Measurements from ENCODE around the gene FNDC3B.
"Not testable (repeated sequence)": the region's sequence is repeated elsewhere in the genome, so short reads cannot be mapped to it uniquely, and the experiment has no call there.

Gene FNDC3B

GRCh38 chr3:172222478-172223071 lies 183.2 kb downstream of the FNDC3B start:
- DNase-seq: no peak

DNA sequence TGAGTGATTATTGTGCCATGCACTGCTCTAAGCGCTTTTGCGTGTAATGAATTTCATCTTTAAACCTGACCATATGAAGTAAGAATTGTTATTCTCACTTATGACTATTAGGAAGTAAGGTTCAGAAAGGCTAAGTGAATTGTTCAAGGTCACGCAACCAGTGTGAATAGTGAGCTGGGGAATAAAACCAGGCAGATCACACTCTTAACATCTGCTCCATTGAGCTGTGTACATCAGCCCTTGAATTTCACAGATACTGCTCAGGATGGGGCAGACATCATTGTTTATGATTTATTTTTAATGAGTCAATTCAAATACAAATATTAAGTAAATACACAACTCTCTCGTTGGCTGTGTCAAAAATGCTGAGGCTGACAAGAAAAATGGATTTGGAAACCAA lies 184.5 kb downstream of the FNDC3B start:
- DNase-seq: no peak

DNA sequence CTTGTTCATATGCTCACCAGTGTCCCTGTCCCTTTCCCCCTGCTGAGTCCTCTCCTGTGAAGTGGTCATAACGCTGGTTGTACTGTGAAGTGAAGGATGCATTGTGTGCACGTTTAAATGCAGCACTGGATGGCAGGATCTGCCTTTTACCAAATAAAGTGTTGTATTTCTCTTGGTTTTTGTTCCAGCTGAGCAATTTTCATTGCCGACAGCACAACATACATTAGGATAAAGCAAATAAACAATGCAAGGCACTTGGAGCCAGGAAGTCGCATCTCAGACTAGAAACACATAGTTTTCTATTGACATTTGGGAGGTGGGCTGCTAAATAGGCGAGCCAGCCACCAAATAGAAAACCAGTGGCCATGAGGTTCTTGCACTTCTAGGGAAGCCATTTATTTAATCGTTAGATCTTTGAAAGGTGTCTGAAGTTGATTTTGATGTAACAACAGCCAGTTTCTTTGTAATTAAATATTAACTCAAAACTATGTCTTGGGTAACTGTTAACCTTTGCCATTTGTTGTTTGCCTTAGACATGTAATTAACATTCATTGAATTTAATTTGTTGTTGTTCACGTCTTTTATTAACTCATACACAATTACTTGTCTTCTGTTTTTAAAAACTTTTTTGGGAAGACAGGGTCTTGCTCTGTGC lies 185.3 kb downstream of the FNDC3B start:
- no peak for DNase-seq

GRCh38 chr3:172225215-172225707 lies 185.9 kb downstream of the FNDC3B start:
- no peak for DNase-seq

GRCh38 chr3:172226831-172227230 lies 187.5 kb downstream of the FNDC3B start:
- no peak for DNase-seq

DNA sequence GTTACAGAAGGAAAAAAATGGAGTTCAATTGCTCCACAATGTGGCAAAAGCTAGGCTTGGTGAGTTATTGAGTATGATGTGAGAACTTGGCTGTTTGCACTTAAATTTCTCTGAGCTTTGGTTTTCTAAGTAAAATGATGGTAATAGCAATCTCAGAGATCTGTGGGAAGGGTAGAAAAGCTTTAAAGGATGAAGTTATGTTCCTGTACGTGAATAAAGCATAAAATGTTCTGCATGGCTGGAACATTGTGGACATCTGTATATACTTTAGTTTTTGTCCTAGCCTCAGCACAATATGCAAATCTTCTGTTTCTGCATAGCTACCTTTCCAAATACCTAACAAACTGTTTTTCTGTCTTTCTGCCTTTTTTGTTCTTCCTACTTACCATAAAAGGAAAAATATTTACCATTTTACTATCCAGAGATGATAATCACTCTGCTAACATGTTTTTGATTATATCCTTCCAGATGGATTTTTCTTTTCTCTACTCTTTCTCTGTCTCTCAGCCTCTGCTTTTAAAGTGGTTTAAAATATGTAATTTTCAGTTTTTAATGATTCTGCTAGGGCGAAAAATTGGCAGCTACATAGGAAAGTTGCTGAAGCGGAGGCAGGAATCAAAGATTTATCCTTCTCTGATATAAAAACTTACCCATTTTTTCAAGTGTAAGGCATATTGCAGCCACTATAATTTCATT lies 188.1 kb downstream of the FNDC3B start:
- DNase-seq: no peak

GRCh38 chr3:172228036-172228415 lies 188.6 kb downstream of the FNDC3B start:
- no peak for DNase-seq

DNA sequence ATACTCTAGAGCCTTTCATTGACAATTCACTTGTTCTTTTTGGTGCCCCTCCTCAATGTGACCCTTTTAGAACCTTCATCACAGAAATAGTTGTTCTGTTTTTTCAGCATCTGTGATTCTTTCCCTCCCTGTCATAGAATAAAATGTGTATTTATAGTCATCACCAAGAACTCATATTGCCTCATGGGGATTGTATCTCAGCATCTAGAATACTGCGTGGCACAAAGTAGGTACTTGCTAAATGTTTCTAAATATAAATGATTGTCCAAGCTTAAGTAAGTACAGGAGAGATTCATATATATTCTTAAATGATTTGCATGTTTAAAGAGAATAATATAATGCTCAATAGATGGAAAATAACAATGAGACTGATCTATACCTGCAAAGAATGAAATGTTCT lies 190.1 kb downstream of the FNDC3B start:
- no peak for DNase-seq

- DNase-seq: no peak
Measured at GRCh38 chr3:172231318-172231901, 192.0 kb downstream of the FNDC3B start.

GRCh38 chr3:172232579-172233212 lies 193.3 kb downstream of the FNDC3B start:
- DNase-seq: no peak

- no peak for DNase-seq
Measured at GRCh38 chr3:172233474-172234277, 194.3 kb downstream of the FNDC3B start.

DNA sequence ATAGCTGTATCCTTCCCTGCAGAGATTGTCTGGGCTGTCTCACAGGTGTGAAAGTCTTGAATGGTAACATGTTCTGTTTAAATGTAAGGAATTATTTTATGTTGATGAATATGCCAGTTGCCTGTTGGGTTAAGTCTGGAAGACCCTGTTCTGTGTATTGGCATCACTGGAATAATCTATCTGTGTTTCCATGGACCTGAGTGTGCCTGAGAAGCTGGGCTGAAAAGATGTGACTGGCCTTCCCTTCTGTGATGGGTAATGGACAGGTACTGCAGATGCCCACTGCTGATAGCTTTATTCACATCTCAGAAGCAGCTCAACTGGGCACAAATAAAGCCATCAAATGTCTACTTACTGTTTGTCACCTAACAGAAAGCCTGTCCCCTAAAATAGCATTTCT lies 196.3 kb downstream of the FNDC3B start:
- DNase-seq: no peak

GRCh38 chr3:172236771-172237742 lies 197.7 kb downstream of the FNDC3B start:
- no peak for DNase-seq

DNA sequence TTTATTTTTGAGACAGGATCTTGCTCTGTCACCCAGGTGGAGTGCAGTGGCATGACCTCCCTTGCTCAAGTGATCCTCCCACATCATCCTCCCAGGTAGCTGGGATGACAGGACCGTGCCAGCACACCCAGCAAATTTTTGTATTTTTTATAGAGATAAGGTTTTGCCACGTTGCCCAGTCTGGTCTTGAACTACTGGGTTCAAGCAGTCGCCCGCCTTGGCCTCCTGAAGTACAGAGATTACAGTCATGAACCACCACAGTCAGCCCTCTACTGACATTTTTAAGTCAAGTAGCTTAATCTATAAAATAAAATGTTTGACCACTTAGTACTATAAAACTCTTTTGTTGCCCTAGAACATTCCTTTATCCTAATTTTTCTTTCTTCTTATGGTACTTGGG lies 198.8 kb downstream of the FNDC3B start:
- DNase-seq: no peak

- no peak for DNase-seq
Measured at GRCh38 chr3:172239218-172239790, 199.9 kb downstream of the FNDC3B start.

DNA sequence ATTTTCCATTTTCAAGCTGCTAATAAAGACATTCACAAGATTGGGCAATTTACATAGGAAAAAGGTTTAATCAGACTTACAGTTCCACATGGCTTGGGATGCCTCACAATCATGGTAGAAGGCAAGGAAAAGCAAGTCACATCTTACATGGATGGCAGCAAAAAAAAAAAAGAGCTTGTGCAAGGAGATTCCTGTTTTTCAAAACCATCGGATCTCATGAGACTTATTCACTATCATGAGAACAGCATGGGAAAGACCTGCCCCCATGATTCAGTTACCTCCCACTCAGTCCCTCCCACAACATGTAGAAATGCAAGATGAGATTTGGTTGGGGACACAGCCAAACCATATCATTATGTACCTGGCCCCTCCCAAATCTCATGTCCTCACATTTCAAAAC lies 202.0 kb downstream of the FNDC3B start:
- no peak for DNase-seq

DNA sequence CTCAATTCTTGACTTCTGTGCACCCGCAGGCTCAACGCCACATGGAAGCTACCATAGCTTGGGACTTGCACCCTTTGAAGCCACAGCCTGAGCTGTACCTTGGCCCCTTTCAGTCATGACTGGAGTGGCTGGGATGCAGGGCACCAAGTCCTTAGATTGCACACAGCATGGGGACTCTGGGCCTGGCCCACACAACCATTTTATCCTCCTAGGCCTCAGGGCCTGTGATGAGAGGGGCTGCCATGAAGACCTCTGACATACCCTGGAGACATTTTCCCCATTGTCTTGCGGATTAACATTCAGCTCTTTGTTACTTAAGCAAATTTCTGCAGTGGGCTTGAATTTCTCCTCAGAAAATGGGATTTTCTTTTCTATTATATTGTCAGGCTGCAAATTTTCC lies 203.1 kb downstream of the FNDC3B start:
- DNase-seq: not testable (repeated sequence)

GRCh38 chr3:172243376-172243775 lies 204.0 kb downstream of the FNDC3B start:
- not testable (repeated sequence) for DNase-seq

DNA sequence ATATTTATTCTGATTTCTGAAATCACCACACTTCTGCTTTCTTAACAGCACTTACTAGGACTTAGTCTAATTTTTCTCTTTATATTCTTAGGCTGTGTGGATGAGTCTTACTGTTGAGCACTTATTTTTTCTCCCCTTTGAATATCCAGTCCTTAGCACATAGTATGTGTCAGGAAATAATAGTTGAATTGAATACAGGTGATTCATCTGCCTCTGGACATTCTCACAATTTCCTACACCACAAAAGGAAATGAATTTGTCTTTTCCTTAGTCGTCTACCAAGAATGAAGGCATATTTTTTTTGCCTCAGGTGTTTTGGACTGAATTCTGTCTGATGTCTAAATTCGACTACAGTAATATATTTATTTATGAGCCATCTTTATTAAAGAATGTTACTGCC lies 204.6 kb downstream of the FNDC3B start:
- no peak for DNase-seq

DNA sequence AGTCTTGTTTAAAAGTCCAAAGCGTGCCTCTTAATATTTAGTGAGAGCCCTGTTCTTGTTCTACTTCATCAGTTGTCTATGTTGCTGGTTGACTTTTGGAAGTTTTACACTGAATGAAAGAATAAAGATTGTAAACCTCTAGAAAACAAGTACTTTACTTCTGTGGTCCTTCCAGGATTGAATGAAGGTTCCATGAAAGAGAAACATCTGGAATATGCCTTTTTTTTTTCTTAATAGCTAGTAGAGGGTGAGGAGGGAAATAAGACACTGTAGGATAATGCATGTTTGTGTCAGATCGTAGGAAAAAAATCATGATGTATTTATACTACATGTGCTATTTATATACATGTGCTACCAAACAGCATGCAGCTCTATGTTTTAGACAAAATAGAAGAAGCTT lies 205.9 kb downstream of the FNDC3B start:
- no peak for DNase-seq
